ENCODE measurements around the gene SLC9C2.

DNA sequence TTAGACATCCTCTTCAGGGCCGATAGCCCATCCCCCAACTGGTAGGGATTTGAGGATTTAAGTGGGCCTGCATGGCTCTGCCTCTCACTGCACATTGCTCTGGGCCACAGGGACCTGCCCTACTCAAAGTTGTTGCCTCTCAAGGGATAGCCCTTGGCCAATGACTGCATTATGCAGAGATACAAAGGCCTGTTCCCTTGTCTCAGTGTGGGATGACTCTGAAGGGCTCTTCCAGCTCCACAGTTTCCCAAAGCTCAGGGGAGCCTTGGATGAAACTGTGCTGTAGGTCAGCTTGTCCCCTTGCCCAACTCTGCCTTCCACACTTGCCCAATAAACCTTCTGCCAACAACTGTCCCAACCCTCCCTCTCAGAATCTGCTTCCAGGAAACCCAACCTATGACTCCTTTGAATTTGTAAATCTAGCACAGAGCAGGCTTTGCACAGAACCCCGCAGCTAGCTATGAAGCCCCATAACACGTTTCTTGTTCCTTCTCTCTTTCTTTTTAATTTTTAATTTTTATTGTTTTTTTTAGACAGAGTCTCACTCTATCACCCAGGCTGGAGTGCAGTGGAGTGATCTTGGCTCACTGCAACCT, 42.5 kb downstream of the SLC9C2 start:
- TF ChIP-seq, protein P1, sequence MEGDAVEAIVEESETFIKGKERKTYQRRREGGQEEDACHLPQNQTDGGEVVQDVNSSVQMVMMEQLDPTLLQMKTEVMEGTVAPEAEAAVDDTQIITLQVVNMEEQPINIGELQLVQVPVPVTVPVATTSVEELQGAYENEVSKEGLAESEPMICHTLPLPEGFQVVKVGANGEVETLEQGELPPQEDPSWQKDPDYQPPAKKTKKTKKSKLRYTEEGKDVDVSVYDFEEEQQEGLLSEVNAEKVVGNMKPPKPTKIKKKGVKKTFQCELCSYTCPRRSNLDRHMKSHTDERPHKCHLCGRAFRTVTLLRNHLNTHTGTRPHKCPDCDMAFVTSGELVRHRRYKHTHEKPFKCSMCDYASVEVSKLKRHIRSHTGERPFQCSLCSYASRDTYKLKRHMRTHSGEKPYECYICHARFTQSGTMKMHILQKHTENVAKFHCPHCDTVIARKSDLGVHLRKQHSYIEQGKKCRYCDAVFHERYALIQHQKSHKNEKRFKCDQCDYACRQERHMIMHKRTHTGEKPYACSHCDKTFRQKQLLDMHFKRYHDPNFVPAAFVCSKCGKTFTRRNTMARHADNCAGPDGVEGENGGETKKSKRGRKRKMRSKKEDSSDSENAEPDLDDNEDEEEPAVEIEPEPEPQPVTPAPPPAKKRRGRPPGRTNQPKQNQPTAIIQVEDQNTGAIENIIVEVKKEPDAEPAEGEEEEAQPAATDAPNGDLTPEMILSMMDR (IDR thresholded peaks at IDR 0.05 in 4 of 5, conservative IDR thresholded peaks at IDR 0.05 in 1 of 5), result no peak
- no peak for TF ChIP-seq POLR2A (IDR thresholded peaks at IDR 0.05)
